GM21528 (cell line): ENCODE data around the gene SMAD4.
"Not testable (repeated sequence)": the region's sequence is repeated elsewhere in the genome, so short reads cannot be mapped to it uniquely, and the experiment has no call there.

Source experiments
- ATAC-seq: cut with Tn5 transposase; IDR thresholded peaks from one replicate; pipeline ENCODE4 v1.9.1; 2021; ENCODE audit warnings: mild to moderate bottlenecking, moderate library complexity; ENCODE audit not compliant: unreplicated experiment, low FRiP score

Gene SMAD4

DNA sequence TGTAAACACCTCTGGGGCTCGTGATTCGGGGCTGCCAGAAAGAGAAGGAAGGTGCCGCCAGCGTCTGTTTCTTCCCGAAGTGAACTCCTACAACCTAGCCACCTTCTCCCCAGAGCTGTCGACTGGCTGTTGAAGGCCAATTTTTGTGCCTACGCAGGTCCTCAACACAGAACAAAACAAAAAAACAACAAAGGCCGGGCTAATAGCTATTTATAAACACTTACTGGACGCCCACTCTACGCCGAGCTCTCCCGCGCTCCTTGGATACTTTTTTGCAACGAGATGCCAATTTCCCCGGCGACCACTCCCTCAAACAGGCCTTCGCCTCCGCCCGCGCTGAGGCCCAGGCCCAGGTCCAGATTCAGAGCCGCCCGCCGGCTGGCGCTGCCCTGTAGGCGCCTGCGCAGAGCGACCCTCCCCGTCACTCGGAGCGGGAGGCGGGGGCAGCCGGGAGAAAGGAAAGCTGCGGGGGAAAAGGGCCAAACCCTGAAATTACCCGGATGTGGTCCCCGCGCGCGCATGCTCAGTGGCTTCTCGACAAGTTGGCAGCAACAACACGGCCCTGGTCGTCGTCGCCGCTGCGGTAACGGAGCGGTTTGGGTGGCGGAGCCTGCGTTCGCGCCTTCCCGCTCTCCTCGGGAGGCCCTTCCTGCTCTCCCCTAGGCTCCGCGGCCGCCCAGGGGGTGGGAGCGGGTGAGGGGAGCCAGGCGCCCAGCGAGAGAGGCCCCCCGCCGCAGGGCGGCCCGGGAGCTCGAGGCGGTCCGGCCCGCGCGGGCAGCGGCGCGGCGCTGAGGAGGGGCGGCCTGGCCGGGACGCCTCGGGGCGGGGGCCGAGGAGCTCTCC is at the start of gene SMAD4:
Gene SMAD4, plus strand, starts transcription at position 520 of the 843 bp plus-strand sequence. CDS start 16,834 bp downstream, outside the sequence.
- peak; percentile 81 for ATAC-seq

DNA sequence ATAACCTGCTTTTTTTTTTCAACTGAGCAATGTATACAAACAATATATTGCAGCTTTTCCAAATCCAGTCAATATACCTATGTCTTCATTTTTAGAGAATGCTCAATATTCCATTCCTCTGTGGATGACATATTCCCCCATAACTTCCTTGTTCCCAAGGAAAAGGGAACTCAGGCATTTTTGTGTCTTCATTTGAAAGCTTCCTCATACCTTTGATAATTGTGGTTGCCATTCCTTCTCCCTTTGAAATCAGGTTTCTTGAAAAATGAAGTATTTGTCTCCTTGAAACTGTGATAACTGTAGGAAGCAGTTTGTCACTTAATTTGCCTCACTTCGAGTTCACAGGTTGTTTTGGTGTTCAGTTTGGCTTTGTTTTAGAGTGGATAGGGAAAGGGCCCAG is 48.6 kb upstream of the SMAD4 start:
- ATAC-seq, result no peak

DNA sequence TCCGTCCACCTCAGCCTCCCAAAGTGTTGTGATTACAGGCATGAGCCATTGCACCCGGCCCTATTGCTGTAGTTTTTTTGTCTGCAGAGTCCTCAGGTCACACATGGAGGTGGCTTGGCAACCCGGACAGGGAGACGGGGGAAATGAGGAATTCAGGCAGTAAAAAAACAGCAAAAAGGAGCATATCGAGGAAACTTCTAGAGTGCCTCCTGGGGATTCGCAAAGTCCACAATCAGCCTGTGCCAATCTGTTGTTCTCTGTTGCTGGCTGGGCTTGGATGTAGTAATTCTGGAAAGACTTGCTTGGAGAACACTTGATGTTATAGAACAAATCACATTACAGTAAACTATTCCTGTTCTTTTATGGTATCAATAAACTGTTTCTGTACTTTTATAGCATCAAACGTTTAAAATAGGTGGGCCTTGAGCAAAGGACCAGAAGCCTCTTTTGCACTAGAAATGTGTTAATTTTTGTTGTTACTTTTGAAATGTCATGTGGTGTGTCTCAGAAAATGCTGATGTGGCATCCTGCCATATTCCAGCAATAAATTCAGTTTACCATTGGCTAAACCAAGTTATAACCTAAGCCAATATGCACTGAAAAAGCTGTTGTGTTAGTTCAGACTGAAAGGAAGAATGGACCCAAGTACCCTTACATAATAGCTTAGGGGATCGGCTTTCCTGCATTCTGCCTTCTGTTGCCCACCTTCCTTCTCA is 47.8 kb upstream of the SMAD4 start:
- ATAC-seq, result no peak

DNA sequence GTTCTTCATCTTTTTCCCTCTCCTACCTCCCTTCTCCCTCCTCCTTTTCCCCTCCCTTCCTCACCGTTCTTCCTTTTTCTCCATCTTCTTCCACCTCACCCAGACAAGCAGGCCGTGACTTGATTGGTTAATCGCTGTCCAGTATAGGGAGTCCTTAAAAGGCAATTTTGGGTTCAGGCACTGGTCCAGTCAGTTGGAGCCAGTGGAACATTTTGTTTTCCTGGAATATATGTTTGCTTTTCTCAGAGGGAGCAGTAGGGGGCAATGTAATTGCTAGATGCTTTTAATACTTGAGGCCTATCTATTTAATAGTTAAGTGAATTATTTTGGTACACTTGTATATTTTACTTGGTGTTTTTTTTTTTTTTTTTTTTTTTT is 47.2 kb upstream of the SMAD4 start:
- no peak for ATAC-seq

DNA sequence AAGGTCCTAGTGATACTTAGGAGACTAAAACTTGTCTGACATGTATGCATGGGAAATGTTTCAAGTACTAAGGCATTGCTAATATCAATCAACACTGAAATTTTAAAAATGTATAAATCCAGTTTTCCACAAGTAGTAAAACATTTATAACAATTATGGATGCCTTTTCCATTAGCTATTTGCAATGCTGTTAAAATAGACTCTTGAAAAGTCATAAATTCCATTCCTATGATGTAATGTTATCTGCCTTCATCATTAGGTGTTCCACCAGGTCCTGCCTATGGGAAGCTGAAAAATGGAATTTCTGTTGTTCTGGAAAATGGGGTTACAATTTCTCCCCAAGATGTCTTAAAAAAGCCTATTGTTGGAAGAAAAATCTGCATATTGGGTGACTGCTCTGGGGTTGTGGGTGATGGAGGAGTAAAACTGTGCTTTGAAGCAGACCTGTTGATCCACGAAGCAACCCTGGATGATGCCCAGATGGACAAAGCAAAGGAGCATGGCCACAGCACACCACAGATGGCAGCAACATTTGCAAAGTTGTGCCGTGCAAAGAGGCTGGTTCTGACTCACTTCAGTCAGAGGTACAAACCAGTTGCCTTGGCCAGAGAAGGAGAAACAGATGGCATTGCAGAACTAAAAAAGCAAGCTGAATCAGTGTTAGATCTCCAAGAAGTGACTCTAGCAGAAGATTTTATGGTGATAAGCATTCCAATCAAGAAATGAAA is 43.5 kb upstream of the SMAD4 start:
- no peak for ATAC-seq

DNA sequence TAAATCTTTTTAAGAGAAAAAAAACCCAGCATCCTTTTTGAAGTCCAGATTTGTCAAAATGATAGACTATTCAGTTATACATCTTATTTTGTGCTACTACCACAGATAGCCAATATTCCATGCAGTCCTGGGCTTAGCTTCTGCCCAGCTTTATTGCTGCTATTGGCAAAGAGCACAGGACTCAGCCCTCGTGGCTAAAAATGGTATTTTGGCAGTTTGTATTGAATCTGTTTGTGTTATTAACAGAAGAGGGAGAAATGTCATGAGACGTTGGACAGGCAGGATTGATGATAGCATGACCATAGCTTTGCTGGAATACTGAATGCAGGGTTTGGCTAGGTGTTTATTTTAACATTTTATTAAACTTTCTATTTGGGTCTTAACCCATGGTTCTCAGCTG is 42.8 kb upstream of the SMAD4 start:
- no peak for ATAC-seq

DNA sequence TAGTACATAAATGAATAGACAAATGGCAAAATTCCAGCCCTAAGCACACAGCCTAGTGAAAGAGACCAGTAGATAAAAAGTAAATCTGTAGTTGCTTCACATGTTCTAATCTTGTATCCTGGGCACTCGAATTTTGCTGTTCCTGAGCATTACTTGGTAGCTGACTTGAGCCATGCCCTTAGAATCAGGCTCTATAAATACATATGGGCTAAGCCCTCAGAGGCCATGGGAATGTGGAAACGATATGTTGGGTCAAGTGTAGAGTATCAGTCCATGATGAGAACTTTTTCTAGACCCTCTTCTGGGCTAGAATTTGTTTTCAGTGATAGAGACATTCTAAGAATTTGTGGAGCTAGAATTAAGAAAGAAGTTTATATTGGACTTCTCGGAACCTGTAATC is 40.3 kb upstream of the SMAD4 start:
- no peak for ATAC-seq

DNA sequence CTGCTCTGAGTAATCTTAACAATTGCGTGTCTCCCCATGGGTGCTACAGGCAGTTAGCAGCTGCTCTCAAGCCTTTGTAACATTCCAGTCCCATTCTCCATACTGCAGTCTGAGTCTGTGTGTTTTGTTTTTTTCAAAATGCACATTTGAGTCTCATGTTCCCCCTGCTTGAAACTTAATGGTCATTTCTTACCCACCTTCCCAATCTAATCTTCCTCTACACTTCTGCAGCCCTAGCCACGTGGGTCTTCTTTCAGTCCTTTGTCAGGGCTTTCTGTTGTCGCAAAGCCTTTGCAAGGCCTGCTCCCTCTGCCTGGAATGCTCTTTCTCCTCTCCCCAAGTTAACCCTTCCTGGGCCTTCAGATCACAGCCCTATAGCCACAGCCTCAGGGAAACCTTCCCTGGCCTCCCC is 37.7 kb upstream of the SMAD4 start:
- ATAC-seq, result no peak

DNA sequence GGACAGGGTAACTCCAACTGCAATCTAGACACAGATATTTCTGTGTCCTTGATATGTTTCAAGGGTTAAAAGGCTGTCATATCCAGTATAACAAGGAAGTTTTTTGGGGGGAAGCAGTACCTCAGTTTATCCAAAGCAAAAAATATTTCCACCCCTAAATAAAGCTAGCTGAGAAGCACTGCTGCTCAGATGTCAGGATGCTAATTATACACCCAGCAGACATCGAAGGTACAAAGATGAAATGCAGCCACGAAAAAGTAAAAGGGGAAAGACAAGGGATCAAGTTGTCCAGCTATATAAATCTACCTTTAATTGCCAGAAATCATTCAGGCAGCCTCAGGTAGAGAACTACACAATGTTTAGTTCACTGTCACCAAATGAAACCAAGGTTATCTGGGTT is 36.0 kb upstream of the SMAD4 start:
- ATAC-seq, result no peak

DNA sequence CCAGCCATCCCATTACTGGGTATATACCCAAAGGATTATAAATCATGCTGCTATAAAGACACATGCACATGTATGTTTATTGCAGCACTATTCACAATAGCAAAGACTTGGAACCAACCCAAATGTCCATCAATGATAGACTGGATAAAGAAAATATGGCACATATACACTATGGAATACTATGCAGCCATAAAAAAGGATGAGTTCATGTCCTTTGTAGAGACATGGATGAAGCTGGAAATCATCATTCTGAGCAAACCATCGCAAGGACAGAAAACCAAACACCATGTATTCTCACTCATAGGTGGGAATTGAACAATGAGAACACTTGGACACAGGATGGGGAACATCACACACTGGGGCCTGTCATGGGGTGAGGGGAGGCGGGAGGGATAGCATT is 26.8 kb upstream of the SMAD4 start:
- ATAC-seq, result not testable (repeated sequence)

DNA sequence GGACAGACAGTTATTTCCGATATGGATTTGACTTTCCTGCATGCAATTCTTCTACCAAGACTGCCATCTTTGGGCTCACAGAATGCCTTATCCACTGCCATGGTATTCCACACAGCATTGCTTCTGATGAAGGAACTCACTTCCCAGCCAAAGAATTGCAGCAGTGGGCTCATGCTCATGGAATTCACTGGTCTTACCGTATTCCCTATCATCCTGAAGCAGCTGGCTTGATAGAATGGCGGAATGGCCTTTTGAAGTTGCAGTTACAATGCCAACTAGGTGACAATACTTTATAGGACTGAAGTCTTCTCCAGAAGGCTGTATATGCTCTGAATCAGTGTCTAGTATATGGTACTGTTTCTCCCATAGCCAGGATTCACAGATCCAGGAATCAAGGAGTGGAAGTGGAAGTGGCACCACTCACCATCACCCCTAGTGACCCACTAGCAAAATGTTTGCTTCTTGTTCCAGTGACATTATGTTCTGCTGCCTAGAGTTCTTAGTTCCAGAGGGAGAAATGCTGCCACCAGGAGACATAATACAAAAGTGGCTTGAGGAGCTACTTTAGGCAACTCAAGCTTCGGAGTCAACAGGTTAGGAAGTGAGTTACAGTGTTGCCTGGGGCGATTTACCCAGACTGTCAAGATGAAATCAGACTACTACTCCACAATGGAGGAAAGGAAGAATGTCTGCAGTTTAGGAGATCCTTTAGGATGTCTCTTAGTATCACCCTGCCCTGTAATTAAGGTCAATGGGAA is 23.8 kb upstream of the SMAD4 start:
- no peak for ATAC-seq

DNA sequence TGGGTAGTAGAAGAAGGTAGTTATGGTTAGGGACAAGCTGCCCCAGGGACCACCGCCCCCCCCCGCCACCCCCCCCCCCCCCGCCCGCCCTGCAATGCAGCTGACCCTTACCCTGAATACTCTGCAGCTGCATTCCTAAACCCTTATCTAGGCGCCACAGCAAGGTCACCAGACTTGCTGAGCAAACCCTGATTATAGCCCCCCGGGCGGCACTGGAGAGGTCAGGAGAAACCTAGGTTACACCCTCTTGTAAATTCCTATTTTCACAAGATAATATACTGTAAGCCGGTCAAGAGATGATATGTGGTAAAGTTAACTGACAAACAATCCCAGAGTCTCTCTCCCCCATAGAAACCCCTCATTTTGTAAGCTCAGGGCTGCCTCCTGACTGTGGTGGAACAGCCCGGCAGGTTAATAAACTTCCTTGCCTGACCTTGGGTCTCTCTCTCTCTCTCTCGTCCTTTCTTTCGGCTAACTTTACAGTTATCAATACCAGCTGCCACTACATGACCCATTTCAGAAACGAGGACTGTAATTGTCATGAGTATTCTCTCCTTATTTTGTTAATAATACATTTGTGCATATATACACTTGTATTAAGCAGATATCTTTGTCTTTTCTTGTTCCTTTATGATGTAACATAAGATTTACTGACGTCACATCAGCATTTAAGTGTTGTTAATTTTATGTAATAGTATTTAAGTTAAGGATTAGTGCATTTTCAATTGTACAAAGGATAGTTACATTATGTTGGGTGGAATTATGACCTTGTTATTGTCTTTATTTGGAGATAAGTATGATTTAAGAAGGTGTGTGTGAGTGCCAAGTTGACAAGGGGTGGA is 22.8 kb upstream of the SMAD4 start:
- no peak for ATAC-seq

DNA sequence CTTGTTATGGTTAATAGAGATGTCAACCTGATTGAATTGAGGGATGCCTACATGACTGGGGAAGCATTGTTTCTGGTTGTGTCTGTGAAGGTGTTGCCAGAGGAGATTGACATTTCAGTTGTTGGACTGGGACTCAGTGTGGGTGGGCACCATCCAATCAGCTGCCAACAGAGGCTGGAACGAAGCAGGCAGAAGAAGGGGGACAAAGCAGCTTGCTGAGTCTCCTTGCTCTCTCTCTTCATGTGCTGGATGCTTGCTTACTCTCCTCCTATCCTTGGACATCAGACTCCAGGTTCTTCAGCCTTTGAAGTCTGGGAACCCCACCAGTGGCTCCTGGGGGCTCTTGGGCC is 22.2 kb upstream of the SMAD4 start:
- no peak for ATAC-seq

DNA sequence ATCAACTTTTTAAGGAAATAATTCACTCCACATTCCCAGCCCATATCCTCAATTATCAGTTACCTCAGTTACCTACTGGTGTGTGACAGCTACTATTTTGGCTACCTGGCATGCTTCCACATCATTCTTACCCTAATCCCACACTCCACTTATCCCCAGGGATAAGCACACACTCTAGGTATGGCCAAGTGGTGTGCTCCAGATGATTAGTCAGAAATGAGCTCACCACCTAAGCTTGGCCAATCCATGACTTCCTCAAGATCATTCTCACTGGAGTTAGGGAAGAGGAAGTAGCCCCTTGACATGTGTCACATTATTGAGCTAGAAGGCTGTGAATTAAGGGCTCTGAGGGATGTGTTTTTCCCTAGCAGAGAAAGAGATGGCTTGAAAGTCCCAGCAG is 20.9 kb upstream of the SMAD4 start:
- no peak for ATAC-seq

DNA sequence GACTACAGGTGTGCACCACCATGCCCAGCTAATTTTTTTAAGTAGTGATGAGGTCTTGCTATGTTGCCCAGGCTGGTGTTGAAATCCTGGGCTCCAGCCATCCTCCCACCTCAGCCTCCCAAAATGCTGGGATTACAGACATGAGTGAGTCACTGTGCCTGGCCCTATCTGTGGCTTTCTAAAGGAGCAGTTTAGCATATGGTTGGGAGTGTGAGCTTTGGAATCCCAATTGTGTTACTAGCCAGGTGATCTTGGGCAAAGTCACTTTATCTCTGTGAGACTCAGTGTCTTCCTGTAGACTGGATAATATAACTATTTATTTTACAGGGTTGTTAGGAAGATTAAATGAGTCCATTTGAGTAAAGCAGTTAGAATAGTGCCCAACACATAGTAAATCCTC is 19.8 kb upstream of the SMAD4 start:
- ATAC-seq, result no peak

DNA sequence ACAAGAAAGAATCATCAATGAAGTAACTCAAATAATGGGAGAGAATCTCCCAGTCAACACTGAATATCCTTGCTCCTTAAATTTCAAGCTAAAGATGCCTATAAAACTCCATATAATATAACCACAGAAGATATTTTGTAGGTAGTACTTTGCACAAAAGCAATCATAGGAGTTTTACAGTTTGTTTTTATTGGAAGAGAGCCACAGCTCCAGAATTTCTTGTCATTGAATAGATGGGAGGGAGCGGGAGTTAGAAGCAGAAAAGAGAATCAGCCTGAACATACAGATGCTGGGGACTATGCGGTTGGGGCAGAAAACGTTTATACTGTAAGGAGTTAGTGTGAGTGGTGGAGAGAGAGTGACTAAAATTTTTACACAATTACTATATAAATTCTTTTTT is 18.3 kb upstream of the SMAD4 start:
- ATAC-seq, result no peak

DNA sequence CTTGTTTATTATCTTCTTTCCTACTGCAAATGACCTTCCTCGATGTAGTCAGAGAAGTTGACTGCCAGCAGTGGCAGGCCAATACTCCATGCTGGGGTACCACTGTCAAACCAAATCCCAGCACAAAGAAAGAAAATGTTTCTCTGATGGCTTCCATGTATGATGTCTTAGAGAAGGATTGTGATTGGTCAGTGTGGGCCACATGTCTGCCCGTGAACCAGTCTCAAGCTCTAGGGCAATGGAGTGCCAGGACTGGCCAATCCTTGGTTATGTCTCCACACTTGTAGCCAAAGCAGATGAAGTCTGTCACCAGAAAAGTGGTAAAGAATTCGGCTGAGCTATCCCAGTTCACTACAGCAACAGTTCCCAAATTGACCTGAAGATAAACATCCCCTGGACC is 17.6 kb upstream of the SMAD4 start:
- ATAC-seq, result no peak

DNA sequence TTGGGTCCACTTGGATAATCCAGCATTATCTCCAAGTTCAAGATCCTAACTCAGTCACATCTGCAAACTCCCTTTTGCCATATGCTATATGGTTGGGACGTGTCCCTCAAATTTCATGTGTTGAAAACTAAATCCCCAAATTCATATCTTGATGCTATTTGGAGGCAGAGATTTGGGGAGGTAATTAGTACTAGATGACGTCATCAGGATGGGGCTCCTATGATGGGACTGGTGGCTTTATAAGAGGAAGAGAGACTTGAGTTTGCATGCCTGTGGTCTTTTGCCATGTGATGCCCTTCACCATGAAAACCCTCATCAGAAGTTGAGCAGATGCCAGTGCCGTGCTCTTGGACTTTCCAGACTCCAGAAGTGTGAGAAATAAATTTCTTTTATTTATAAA is 16.8 kb upstream of the SMAD4 start:
- no peak for ATAC-seq

DNA sequence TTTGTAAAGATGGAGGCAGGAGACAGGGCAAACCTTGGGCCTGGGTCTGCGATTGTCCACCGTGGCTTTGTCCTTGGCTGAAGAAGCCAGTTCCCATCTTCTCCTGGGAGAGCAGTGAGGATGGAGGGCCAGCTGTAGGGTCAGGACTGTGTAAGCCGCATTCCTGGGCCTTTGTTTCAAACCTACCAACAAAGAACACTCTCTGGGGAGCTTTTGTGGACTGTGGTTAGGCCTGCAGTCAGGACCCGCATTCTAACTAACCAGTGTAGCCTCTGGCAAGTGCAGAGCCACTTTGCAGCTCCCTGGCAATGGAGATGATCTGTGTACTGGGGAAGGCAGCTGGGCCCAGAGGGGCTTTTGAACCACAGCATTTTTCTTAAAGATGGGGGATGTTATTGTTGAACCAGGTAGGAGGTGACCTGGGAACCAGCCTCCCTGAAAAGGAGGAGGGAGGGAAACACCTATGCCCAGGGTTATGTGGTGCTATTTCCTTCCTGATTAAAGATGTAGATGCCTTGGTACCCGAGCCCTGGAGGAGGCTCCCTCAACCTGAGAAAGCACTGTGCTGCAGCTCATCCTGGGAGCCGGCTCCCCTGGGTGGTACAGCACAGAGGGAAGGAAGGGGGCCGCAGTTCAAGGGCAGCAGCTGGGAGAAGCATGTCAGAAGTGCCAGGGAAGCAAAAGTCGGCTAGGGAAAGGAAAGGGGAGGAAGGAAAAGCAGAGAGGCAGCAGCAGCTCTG is 12.7 kb upstream of the SMAD4 start:
- ATAC-seq, result no peak
